ENCODE data around the gene SERPINA5.

- TF ChIP-seq EZH2 (IDR thresholded peaks at IDR 0.05; ENCODE audit: borderline replicate concordance, insufficient read depth, low read depth, low read length, poor library complexity, severe bottlenecking) (no peak), CTCF (IDR thresholded peaks at IDR 0.05) (no peak)
Observed at GRCh38 chr14:94598506-94598815, 17.2 kb downstream of the SERPINA5 start.
